ENCODE measurements around the gene MLLT3. TPM values are rescaled to one million over a fixed set of nuclear protein-coding genes. Genes with fewer than 3 reads are reported as not detected.

The MLLT3 gene
- total RNA-seq, 1 donor from 2014 or later = 15.8 TPM

GRCh38 chr9:20624201-20625002 is 2.1 kb upstream of the MLLT3 start:
- no peak for FAIRE-seq
- Histone ChIP-seq H3K36me3 (ENCODE audit: control insufficient read depth, insufficient read depth, low read length) (no peaks in the 10 kb centered on the region), H3K4me3 (ENCODE audit: low read depth, low read length) (peak overlapping the region; percentile 86), H3K27me3 (ENCODE audit: control insufficient read depth, insufficient read depth, low read length) (no peaks in the 10 kb centered on the region)
- peak; percentile 74 for DNase-seq (ENCODE audit: low read depth)
- TF ChIP-seq CTCF (IDR thresholded peaks at IDR 0.05; ENCODE audit: insufficient read depth, low read length, severe bottlenecking) = peak; percentile 62

- DNase-seq (ENCODE audit: low read depth) = no peak
- FAIRE-seq = no peak
- no peak for TF ChIP-seq CTCF (IDR thresholded peaks at IDR 0.05; ENCODE audit: insufficient read depth, low read length, severe bottlenecking)
- Histone ChIP-seq H3K27me3 (ENCODE audit: control insufficient read depth, insufficient read depth, low read length) (no peaks in the 10 kb centered on the region), H3K36me3 (ENCODE audit: control insufficient read depth, insufficient read depth, low read length) (no peaks in the 10 kb centered on the region), H3K4me3 (ENCODE audit: low read depth, low read length) (peak overlapping the region; percentile 86)
Measured at GRCh38 chr9:20623748-20624124, 1.4 kb upstream of the MLLT3 start.

GRCh38 chr9:20623021-20623747 is 885 bp upstream of the MLLT3 start:
- FAIRE-seq (no peak), DNase-seq (ENCODE audit: low read depth) (no peak)
- TF ChIP-seq CTCF (IDR thresholded peaks at IDR 0.05; ENCODE audit: insufficient read depth, low read length, severe bottlenecking) = no peak
- H3K27me3 ChIP-seq (ENCODE audit: control insufficient read depth, insufficient read depth, low read length) = no peaks in the 10 kb centered on the region
- H3K4me3 ChIP-seq (ENCODE audit: low read depth, low read length) = peak overlapping the region; percentile 86
- H3K36me3 ChIP-seq (ENCODE audit: control insufficient read depth, insufficient read depth, low read length) = no peaks in the 10 kb centered on the region

- no peaks in the 10 kb centered on the region for H3K27me3 ChIP-seq (ENCODE audit: control insufficient read depth, insufficient read depth, low read length)
- TF ChIP-seq CTCF (IDR thresholded peaks at IDR 0.05; ENCODE audit: insufficient read depth, low read length, severe bottlenecking) = no peak
- no peak for FAIRE-seq
- no peaks in the 10 kb centered on the region for H3K36me3 ChIP-seq (ENCODE audit: control insufficient read depth, insufficient read depth, low read length)
- no peak for DNase-seq (ENCODE audit: low read depth)
- H3K4me3 ChIP-seq (ENCODE audit: low read depth, low read length) = peak overlapping the region; percentile 86
Measured at GRCh38 chr9:20621471-20622329, 599 bp downstream of the MLLT3 start.

GRCh38 chr9:20620650-20621470 is 1.4 kb downstream of the MLLT3 start:
- FAIRE-seq (no peak), DNase-seq (ENCODE audit: low read depth) (no peak)
- no peak for TF ChIP-seq CTCF (IDR thresholded peaks at IDR 0.05; ENCODE audit: insufficient read depth, low read length, severe bottlenecking)
- Histone ChIP-seq H3K27me3 (ENCODE audit: control insufficient read depth, insufficient read depth, low read length) (no peaks in the 10 kb centered on the region), H3K36me3 (ENCODE audit: control insufficient read depth, insufficient read depth, low read length) (no peaks in the 10 kb centered on the region), H3K4me3 (ENCODE audit: low read depth, low read length) (peak overlapping the region; percentile 86)

Data from bronchial epithelial cell (primary cell).